OCI-LY1 (cell line): ENCODE measurements around the gene SNAPC4.
"Not testable (repeated sequence)": the region's sequence is repeated elsewhere in the genome, so short reads cannot be mapped to it uniquely, and the experiment has no call there.

ENCODE experiments used
- H2AFZ ChIP-seq: fragments of 200-600 bp; sonication (generic), shearing (Covaris generic); 2 replicates; pipeline ENCODE4 v1.6.0; 2014; ENCODE audit warnings: antibody characterized with exemption, mild to moderate bottlenecking, low read length
- H3F3A ChIP-seq: fragments of 200-600 bp; sonication (generic), shearing (Covaris generic); 2 replicates; pipeline ENCODE4 v1.6.0; 2014; ENCODE audit warnings: mild to moderate bottlenecking, antibody characterized with exemption, low read length, moderate library complexity; ENCODE audit not compliant: insufficient read depth
- H3K27ac ChIP-seq: fragments of 200-600 bp; sonication (generic); 2 replicates; pipeline ENCODE4 v1.5.1; 2014; ENCODE audit warnings: low read length, mixed run types, mild to moderate bottlenecking, low read depth; ENCODE audit not compliant: poor library complexity, severe bottlenecking
- H3K27me3 ChIP-seq: fragments of 200-600 bp; sonication (generic); 2 replicates; pipeline ENCODE4 v1.6.0; 2014; ENCODE audit warnings: antibody characterized with exemption, mild to moderate bottlenecking, low read length, moderate library complexity; ENCODE audit not compliant: insufficient read depth
- H3K36me3 ChIP-seq: fragments of 200-600 bp; sonication (generic); 2 replicates; pipeline ENCODE4 v1.6.1; 2014; ENCODE audit warnings: mild to moderate bottlenecking, antibody characterized with exemption, low read length, moderate library complexity, mixed read lengths; ENCODE audit not compliant: insufficient read depth
- H3K4me1 ChIP-seq: fragments of 200-600 bp; sonication (generic); 2 replicates; pipeline ENCODE4 v1.5.1; 2014; ENCODE audit warnings: mild to moderate bottlenecking, low read length, moderate library complexity; ENCODE audit not compliant: insufficient read depth, severe bottlenecking
- H3K4me2 ChIP-seq: fragments of 200-600 bp; sonication (generic), shearing (Covaris generic); 2 replicates; pipeline ENCODE4 v1.6.1; 2014; ENCODE audit warnings: low read length
- H3K4me3 ChIP-seq: fragments of 200-600 bp; sonication (generic); 2 replicates; pipeline ENCODE4 v1.5.1; 2014; ENCODE audit warnings: low read length, low read depth, mild to moderate bottlenecking, mixed read lengths; ENCODE audit not compliant: poor library complexity, severe bottlenecking
- H3K79me2 ChIP-seq: fragments of 200-600 bp; shearing (Covaris generic); 2 replicates; pipeline ENCODE4 v1.6.1; 2016; ENCODE audit warnings: mixed run types, low read length, mixed read lengths; ENCODE audit not compliant: insufficient read depth
- H3K9ac ChIP-seq: fragments of 200-600 bp; sonication (generic), shearing (Covaris generic); 2 replicates; pipeline ENCODE4 v1.6.1; 2014; ENCODE audit warnings: mild to moderate bottlenecking, low read length, mixed read lengths
- H3K9me2 ChIP-seq: fragments of 200-600 bp; sonication (generic), shearing (Covaris generic); 2 replicates; pipeline ENCODE4 v1.6.1; 2014; ENCODE audit warnings: low read depth, mild to moderate bottlenecking, low read length, mixed read lengths
- H3K9me3 ChIP-seq: fragments of 200-600 bp; shearing (Covaris generic); 2 replicates; pipeline ENCODE4 v1.6.1; 2014; ENCODE audit warnings: low read length, mixed read lengths
- H4K20me1 ChIP-seq: fragments of 200-600 bp; sonication (generic), shearing (Covaris generic); 2 replicates; pipeline ENCODE4 v1.6.0; 2016; ENCODE audit warnings: mild to moderate bottlenecking, low read length; ENCODE audit not compliant: insufficient read depth
- EZH2 ChIP-seq: fragments of 200-600 bp; sonication (generic), shearing (Covaris generic); IDR thresholded peaks from 2 replicates; pipeline ENCODE4 v1.8.0; 2017; ENCODE audit warnings: borderline replicate concordance, mixed run types, mild to moderate bottlenecking, antibody characterized with exemption, low read length, moderate library complexity, mixed read lengths
- TF ChIP-seq, protein P1 (sequence below): fragments of 200-600 bp; sonication (generic), shearing (Covaris generic); IDR thresholded peaks from 2 replicates; pipeline ENCODE4 v1.5.1; 2017; ENCODE audit warnings: mild to moderate bottlenecking, antibody characterized with exemption, low read length, moderate library complexity, mixed read lengths

The SNAPC4 gene

GRCh38 chr9:136429683-136430491 lies 29.9 kb upstream of the SNAPC4 start:
- Histone ChIP-seq H3K9me2 (no peaks in the 10 kb centered on the region), H3K36me3 (peaks cover 13% of the 10 kb centered on the region), H3K9ac (no peak overlapping the region), H3K27ac (no peak overlapping the region), H3K27me3 (no peaks in the 10 kb centered on the region), H3F3A (no peaks in the 10 kb centered on the region), H3K79me2 (no peaks in the 10 kb centered on the region), H3K4me2 (no peak overlapping the region), H3K4me1 (no peaks in the 10 kb centered on the region), H2AFZ (no peak overlapping the region), H4K20me1 (no peaks in the 10 kb centered on the region), H3K4me3 (no peak overlapping the region), H3K9me3 (no peaks in the 10 kb centered on the region)
- TF ChIP-seq, protein P1, sequence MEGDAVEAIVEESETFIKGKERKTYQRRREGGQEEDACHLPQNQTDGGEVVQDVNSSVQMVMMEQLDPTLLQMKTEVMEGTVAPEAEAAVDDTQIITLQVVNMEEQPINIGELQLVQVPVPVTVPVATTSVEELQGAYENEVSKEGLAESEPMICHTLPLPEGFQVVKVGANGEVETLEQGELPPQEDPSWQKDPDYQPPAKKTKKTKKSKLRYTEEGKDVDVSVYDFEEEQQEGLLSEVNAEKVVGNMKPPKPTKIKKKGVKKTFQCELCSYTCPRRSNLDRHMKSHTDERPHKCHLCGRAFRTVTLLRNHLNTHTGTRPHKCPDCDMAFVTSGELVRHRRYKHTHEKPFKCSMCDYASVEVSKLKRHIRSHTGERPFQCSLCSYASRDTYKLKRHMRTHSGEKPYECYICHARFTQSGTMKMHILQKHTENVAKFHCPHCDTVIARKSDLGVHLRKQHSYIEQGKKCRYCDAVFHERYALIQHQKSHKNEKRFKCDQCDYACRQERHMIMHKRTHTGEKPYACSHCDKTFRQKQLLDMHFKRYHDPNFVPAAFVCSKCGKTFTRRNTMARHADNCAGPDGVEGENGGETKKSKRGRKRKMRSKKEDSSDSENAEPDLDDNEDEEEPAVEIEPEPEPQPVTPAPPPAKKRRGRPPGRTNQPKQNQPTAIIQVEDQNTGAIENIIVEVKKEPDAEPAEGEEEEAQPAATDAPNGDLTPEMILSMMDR: no peak
- no peak for TF ChIP-seq EZH2

DNA sequence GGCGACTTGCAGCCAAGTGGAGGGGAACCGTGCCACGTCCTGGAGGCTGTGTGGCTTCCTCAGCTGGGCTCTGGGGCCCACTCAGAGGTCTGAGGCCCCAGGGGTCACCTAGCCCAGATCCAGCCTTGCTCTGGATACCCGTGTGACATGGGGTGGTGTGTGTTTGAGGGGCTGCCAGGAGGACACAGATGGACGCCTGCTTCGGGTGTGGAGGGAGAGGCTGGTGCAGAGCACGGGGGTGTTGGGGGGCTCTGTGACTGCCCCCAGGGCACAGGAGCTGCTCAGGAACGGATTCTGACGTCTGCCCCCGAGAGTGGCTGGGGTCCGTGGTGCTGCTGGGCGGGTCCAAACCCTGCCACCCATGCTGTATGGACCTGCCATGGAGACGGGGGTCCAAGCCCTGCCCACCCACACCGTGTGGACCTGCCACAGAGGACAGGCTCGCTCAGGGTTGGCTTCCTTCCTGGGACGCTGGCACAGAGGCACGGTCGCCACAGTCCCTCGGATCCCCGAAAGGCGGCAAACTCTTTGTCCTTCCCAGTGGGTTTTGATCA lies 29.2 kb upstream of the SNAPC4 start:
- H3K9me3 ChIP-seq: no peaks in the 10 kb centered on the region
- peaks cover 19% of the 10 kb centered on the region for H3K36me3 ChIP-seq
- no peaks in the 10 kb centered on the region for H3K79me2 ChIP-seq
- no peaks in the 10 kb centered on the region for H3F3A ChIP-seq
- H4K20me1 ChIP-seq: no peaks in the 10 kb centered on the region
- no peak overlapping the region for H3K4me3 ChIP-seq
- TF ChIP-seq, protein P1: no peak
- H3K27ac ChIP-seq: no peak overlapping the region
- no peak overlapping the region for H3K4me2 ChIP-seq
- H3K9me2 ChIP-seq: no peaks in the 10 kb centered on the region
- H3K4me1 ChIP-seq: no peaks in the 10 kb centered on the region
- no peaks in the 10 kb centered on the region for H3K27me3 ChIP-seq
- H2AFZ ChIP-seq: no peak overlapping the region
- no peak overlapping the region for H3K9ac ChIP-seq

DNA sequence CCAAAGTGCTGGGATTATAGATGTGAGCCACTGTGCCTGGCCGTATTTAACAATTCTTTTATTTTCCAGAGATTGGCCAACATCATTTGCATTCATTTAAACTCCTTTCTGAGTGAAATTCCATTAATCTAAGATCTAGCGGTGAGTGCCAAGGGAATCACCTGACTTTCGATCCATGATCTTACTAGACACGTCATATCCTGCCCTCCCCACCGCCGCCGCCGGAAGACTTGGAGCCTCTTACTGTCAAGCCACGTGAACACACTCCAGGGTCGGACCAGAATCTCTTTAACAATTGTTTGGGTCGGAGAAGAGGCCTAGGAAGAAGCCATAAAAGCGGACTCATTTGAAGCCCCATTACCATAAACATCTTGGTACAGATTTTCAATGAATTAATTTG lies 26.8 kb upstream of the SNAPC4 start:
- peaks cover 41% of the 10 kb centered on the region for H3K36me3 ChIP-seq
- H3K27ac ChIP-seq: no peak overlapping the region
- no peaks in the 10 kb centered on the region for H3K9me2 ChIP-seq
- H3K27me3 ChIP-seq: no peaks in the 10 kb centered on the region
- no peaks in the 10 kb centered on the region for H3F3A ChIP-seq
- H3K4me3 ChIP-seq: no peak overlapping the region
- H3K4me2 ChIP-seq: no peak overlapping the region
- H3K79me2 ChIP-seq: no peaks in the 10 kb centered on the region
- H2AFZ ChIP-seq: no peak overlapping the region
- no peak overlapping the region for H3K9ac ChIP-seq
- H4K20me1 ChIP-seq: no peaks in the 10 kb centered on the region
- no peaks in the 10 kb centered on the region for H3K9me3 ChIP-seq
- no peaks in the 10 kb centered on the region for H3K4me1 ChIP-seq
- TF ChIP-seq, protein P1: no peak
- no peak for TF ChIP-seq EZH2

GRCh38 chr9:136425367-136425766 lies 25.4 kb upstream of the SNAPC4 start:
- not testable (repeated sequence) for H2AFZ ChIP-seq, H3K4me2 ChIP-seq, H3K9ac ChIP-seq, H3F3A ChIP-seq, H4K20me1 ChIP-seq, H3K4me1 ChIP-seq, H3K9me3 ChIP-seq, H3K9me2 ChIP-seq, H3K27ac ChIP-seq, H3K27me3 ChIP-seq, H3K4me3 ChIP-seq, H3K79me2 ChIP-seq
- H3K36me3 ChIP-seq: peaks cover 52% of the 10 kb centered on the region
